Measurements from ENCODE around the gene PPARGC1A.

Gene PPARGC1A

GRCh38 chr4:23789762-23790161 is 100.1 kb downstream of the PPARGC1A start:
- no peak overlapping the region for H3K27ac ChIP-seq
- TF ChIP-seq CTCF (IDR thresholded peaks at IDR 0.05; ENCODE audit: low read depth, low read length, missing control alignments) = no peak
- H3K27me3 ChIP-seq (replicated peaks) = no peaks in the 10 kb centered on the region
- in situ Hi-C loops (cut with HindIII; ENCODE audit: low pct_ligation_motif_present, low sequenced_read_pairs) = no loop called here
- no peak overlapping the region for H3K4me3 ChIP-seq (ENCODE audit: low read depth, low read length)
- H3K36me3 ChIP-seq (replicated peaks) = no peaks in the 10 kb centered on the region
- peak; percentile 43 for DNase-seq

- TF ChIP-seq CTCF (IDR thresholded peaks at IDR 0.05; ENCODE audit: low read depth, low read length, missing control alignments) = no peak
- Histone ChIP-seq H3K27me3 (replicated peaks) (no peaks in the 10 kb centered on the region), H3K36me3 (replicated peaks) (no peaks in the 10 kb centered on the region), H3K4me3 (ENCODE audit: low read depth, low read length) (no peak overlapping the region), H3K27ac (no peak overlapping the region)
- in situ Hi-C loops (cut with HindIII; ENCODE audit: low pct_ligation_motif_present, low sequenced_read_pairs) = no loop called here
- no peak for DNase-seq
Measured at GRCh38 chr4:23788460-23788859, 101.4 kb downstream of the PPARGC1A start.

- no peaks in the 10 kb centered on the region for H3K36me3 ChIP-seq (replicated peaks)
- TF ChIP-seq CTCF (IDR thresholded peaks at IDR 0.05; ENCODE audit: low read depth, low read length, missing control alignments) = no peak
- no peak for DNase-seq
- H3K4me3 ChIP-seq (ENCODE audit: low read depth, low read length) = no peak overlapping the region
- no peak overlapping the region for H3K27ac ChIP-seq
- H3K27me3 ChIP-seq (replicated peaks) = no peaks in the 10 kb centered on the region
- in situ Hi-C loops (cut with HindIII; ENCODE audit: low pct_ligation_motif_present, low sequenced_read_pairs) = no loop called here
Measured at GRCh38 chr4:23788027-23788426, 101.8 kb downstream of the PPARGC1A start.

- H3K27ac ChIP-seq = no peak overlapping the region
- H3K36me3 ChIP-seq (replicated peaks) = no peaks in the 10 kb centered on the region
- H3K4me3 ChIP-seq (ENCODE audit: low read depth, low read length) = no peak overlapping the region
- H3K27me3 ChIP-seq (replicated peaks) = no peaks in the 10 kb centered on the region
- DNase-seq = no peak
- TF ChIP-seq CTCF (IDR thresholded peaks at IDR 0.05; ENCODE audit: low read depth, low read length, missing control alignments) = no peak
- in situ Hi-C loops (cut with HindIII; ENCODE audit: low pct_ligation_motif_present, low sequenced_read_pairs) = no loop called here
Measured at GRCh38 chr4:23782778-23783437, 106.9 kb downstream of the PPARGC1A start.

GRCh38 chr4:23779839-23780238 is 110.0 kb downstream of the PPARGC1A start:
- H3K36me3 ChIP-seq (replicated peaks) = no peaks in the 10 kb centered on the region
- no peaks in the 10 kb centered on the region for H3K27me3 ChIP-seq (replicated peaks)
- no peak for TF ChIP-seq CTCF (IDR thresholded peaks at IDR 0.05; ENCODE audit: low read depth, low read length, missing control alignments)
- H3K4me3 ChIP-seq (ENCODE audit: low read depth, low read length) = no peak overlapping the region
- no peak overlapping the region for H3K27ac ChIP-seq
- DNase-seq = no peak
- in situ Hi-C loops (cut with HindIII; ENCODE audit: low pct_ligation_motif_present, low sequenced_read_pairs) = no loop called here

- no peaks in the 10 kb centered on the region for H3K27me3 ChIP-seq (replicated peaks)
- in situ Hi-C loops (cut with HindIII; ENCODE audit: low pct_ligation_motif_present, low sequenced_read_pairs) = no loop called here
- TF ChIP-seq CTCF (IDR thresholded peaks at IDR 0.05; ENCODE audit: low read depth, low read length, missing control alignments) = no peak
- H3K4me3 ChIP-seq (ENCODE audit: low read depth, low read length) = no peak overlapping the region
- DNase-seq = no peak
- H3K36me3 ChIP-seq (replicated peaks) = no peaks in the 10 kb centered on the region
- no peak overlapping the region for H3K27ac ChIP-seq
Measured at GRCh38 chr4:23779422-23779821, 110.4 kb downstream of the PPARGC1A start.
